Endothelial cell of umbilical vein (primary cell): ENCODE data around the gene SCIMP.

Experiments
- EZH2 ChIP-seq: IDR thresholded peaks from 2 replicates; pipeline ENCODE4 v1.6.1; 2012; ENCODE audit warnings: borderline replicate concordance, low read depth, mild to moderate bottlenecking, moderate library complexity, low read length, inconsistent platforms; ENCODE audit not compliant: severe bottlenecking
- JUN ChIP-seq: IDR thresholded peaks from 2 replicates; pipeline ENCODE4 v1.6.1; 2011; ENCODE audit warnings: borderline replicate concordance, low read depth; ENCODE audit not compliant: insufficient read length, insufficient read depth
- POLR2A ChIP-seq: IDR thresholded peaks from 2 replicates; pipeline ENCODE4 v1.6.1; 2012; ENCODE audit warnings: low read depth, mild to moderate bottlenecking, control low read depth, low read length
- TF ChIP-seq, protein P1 (sequence below), 2 donors: IDR thresholded peaks; 1 replicate in 1 of 2; 2 replicates in 1 of 2; pipeline ENCODE4 v1.5.1; 2011; ENCODE audit warnings: low read length in 2 of 2, mild to moderate bottlenecking in 2 of 2, moderate library complexity in 2 of 2, control low read depth in 1 of 2, inconsistent platforms in 1 of 2, low read depth in 1 of 2; ENCODE audit not compliant: insufficient read depth in 1 of 2; ENCODE audit errors: extremely low read depth in 1 of 2
- TF ChIP-seq, protein P2 (sequence below): IDR thresholded peaks from 2 replicates; pipeline ENCODE4 v1.6.1; 2011; ENCODE audit not compliant: insufficient read depth, insufficient read length

DNA sequence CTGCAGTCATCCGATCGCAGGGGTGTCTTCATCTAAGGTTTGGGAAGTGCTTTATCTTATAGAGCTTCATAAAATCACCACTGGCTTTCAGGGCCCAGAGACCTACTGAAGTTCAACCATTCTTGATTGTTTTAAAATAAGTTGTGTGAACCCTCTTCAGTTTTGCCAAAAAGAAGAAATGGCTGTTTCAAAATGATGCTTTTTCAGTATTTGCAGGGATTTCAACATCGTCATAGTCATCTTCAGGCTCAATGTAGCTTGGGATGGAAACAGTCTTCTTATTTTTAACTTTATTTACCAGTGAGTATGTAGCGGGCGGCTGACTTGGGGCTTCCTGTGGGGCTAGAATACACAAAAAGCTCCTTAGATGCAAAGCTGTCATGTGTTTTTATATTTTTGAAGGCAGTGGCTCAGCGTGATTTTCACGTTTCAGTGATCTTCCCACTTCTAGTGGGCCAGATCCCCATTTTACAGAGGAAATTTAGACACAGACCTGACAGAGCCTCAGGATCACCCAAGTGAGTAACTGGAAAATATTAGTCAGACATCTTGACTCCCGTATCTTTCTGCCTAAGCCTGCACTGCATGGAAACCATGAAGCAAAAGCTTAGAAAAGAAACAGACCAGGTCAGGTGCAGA lies 23.9 kb downstream of the SCIMP start:
- TF ChIP-seq, protein P1, sequence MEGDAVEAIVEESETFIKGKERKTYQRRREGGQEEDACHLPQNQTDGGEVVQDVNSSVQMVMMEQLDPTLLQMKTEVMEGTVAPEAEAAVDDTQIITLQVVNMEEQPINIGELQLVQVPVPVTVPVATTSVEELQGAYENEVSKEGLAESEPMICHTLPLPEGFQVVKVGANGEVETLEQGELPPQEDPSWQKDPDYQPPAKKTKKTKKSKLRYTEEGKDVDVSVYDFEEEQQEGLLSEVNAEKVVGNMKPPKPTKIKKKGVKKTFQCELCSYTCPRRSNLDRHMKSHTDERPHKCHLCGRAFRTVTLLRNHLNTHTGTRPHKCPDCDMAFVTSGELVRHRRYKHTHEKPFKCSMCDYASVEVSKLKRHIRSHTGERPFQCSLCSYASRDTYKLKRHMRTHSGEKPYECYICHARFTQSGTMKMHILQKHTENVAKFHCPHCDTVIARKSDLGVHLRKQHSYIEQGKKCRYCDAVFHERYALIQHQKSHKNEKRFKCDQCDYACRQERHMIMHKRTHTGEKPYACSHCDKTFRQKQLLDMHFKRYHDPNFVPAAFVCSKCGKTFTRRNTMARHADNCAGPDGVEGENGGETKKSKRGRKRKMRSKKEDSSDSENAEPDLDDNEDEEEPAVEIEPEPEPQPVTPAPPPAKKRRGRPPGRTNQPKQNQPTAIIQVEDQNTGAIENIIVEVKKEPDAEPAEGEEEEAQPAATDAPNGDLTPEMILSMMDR (IDR thresholded peaks at IDR 0.05; ENCODE audit: extremely low read depth in 1 of 2, insufficient read depth in 1 of 2, low read depth in 1 of 2, low read length in 2 of 2), result no peak
- TF ChIP-seq POLR2A (no peak), JUN (no peak), EZH2 (no peak)
- TF ChIP-seq, protein P2, sequence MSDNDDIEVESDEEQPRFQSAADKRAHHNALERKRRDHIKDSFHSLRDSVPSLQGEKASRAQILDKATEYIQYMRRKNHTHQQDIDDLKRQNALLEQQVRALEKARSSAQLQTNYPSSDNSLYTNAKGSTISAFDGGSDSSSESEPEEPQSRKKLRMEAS, result no peak
